Measurements from ENCODE around the gene FADS2. TPM values are rescaled to one million over a fixed set of nuclear protein-coding genes. Genes with fewer than 3 reads are reported as not detected.

Gene FADS2
- total RNA-seq, 4 donors from 2014 or later: 5.4 to 24.8 (median 14.7) TPM

DNA sequence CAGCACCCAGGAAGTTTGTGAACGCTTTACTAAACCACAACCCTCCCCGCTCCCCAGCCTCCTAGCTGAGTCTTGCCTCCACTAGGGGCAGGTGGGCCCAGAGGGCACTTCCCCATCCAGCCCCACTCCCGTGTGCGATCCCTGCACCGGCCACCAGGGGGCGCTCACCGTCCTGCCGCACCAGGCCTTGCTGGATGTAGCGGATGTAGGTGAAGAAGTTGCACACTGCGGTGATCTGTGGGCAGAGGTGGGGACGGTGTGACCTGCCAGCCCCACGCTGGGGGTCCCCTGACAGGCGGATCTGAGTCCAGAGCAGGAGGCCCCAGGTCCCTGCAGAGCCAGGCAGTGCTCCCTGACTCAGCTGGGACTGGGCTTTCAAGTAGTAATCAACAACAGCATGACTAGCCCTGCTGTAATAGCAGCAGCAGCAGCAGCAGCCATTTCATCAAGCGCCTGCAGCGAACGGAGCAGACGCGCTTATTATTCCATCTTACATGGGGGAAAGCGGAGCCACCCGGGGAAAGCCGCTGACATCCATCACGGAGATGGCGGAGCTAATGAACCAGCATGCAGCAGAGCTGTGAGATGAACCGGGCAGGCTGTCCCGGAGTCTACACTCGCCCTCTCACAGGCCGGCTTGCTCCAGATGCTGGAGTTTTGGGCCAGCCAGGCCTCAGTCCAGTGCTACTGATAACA lies 71.2 kb downstream of the FADS2 start:
- TF ChIP-seq, protein P1, sequence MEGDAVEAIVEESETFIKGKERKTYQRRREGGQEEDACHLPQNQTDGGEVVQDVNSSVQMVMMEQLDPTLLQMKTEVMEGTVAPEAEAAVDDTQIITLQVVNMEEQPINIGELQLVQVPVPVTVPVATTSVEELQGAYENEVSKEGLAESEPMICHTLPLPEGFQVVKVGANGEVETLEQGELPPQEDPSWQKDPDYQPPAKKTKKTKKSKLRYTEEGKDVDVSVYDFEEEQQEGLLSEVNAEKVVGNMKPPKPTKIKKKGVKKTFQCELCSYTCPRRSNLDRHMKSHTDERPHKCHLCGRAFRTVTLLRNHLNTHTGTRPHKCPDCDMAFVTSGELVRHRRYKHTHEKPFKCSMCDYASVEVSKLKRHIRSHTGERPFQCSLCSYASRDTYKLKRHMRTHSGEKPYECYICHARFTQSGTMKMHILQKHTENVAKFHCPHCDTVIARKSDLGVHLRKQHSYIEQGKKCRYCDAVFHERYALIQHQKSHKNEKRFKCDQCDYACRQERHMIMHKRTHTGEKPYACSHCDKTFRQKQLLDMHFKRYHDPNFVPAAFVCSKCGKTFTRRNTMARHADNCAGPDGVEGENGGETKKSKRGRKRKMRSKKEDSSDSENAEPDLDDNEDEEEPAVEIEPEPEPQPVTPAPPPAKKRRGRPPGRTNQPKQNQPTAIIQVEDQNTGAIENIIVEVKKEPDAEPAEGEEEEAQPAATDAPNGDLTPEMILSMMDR (IDR thresholded peaks at IDR 0.05; ENCODE audit: low read depth): no peak

GRCh38 chr11:61900251-61900650 lies 72.2 kb downstream of the FADS2 start:
- TF ChIP-seq, protein P1 (IDR thresholded peaks at IDR 0.05; ENCODE audit: low read depth): no peak

GRCh38 chr11:61901397-61901796 lies 73.3 kb downstream of the FADS2 start:
- TF ChIP-seq, protein P1 (IDR thresholded peaks at IDR 0.05; ENCODE audit: low read depth): no peak

DNA sequence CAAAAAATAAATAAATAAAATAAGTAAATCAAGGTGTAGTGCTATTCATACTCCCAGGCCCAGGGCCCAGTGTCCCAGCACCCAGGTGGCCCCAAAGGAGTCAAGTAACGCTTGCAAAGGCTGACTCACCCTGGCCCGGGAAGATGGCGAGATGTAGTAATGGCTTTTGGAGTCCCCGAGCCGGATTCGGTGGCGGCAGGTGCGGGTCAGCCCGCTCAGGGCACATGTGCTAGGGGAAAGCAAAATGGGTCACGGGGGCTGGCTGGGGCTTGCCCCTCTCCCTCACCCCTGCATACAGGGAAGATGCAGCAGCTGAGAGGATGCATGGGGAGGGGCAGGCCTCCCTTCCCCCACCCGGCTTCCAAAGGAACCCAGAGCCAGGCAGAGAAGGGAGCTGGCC lies 74.2 kb downstream of the FADS2 start:
- TF ChIP-seq, protein P1 (IDR thresholded peaks at IDR 0.05; ENCODE audit: low read depth): no peak

GRCh38 chr11:61903845-61904244 lies 75.7 kb downstream of the FADS2 start:
- TF ChIP-seq, protein P1 (IDR thresholded peaks at IDR 0.05; ENCODE audit: low read depth): no peak

- TF ChIP-seq, protein P1 (IDR thresholded peaks at IDR 0.05; ENCODE audit: low read depth): no peak
Measured at GRCh38 chr11:61904539-61905048, 76.5 kb downstream of the FADS2 start.

DNA sequence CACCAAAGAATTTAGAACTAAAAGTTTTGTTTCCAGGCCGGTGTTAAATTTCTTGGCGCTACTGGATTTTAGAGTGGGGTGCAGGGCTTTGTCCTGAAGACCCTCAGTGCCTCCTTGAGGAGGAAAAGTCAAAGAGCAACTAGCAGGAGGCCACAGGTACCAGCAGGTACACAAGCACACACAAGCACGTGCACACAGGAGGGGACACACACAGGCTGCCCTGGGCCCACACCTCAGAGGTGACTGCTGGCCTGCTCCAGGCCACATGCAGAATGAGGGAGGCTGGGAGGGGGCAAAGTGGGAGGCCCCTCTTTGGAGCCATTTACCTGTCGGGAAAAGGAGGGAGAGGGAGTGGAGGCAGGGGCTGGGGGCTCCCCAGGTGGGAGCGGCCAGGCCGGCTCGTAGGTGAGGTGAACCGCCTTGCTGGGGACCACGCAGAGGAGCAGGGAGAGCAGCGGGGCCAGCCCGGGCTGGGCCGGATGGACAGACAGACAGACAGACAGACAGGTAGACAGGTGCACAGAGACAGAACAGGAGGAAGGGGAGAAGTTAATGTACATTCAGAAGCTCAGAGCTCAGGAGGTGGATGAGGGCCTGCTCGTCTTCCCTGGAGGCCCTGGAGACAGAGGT lies 77.1 kb downstream of the FADS2 start:
- TF ChIP-seq, protein P1 (IDR thresholded peaks at IDR 0.05; ENCODE audit: low read depth): no peak
